GM19438 (cell line): ENCODE data around the gene NUB1.
"Not testable (repeated sequence)": the region's sequence is repeated elsewhere in the genome, so short reads cannot be mapped to it uniquely, and the experiment has no call there.

ENCODE experiments used
- ATAC-seq: cut with Tn5 transposase; IDR thresholded peaks from one replicate; pipeline ENCODE4 v1.9.1; 2021; ENCODE audit warnings: low read depth; ENCODE audit not compliant: unreplicated experiment

The NUB1 gene

GRCh38 chr7:151341357-151342101 lies at the start of gene NUB1:
Gene NUB1 (plus strand): TSS chr7:151341812. CDS start chr7:151345350, 3,538 bp downstream.
- peak; percentile 51 for ATAC-seq

- ATAC-seq: no peak
Observed at GRCh38 chr7:151292850-151293249, 48.8 kb upstream of the NUB1 start.

GRCh38 chr7:151296202-151296992 lies 45.2 kb upstream of the NUB1 start:
- ATAC-seq: no peak

GRCh38 chr7:151298765-151299164 lies 42.8 kb upstream of the NUB1 start:
- no peak for ATAC-seq

GRCh38 chr7:151299530-151299929 lies 42.1 kb upstream of the NUB1 start:
- ATAC-seq: no peak

GRCh38 chr7:151299940-151300645 lies 41.5 kb upstream of the NUB1 start:
- no peak for ATAC-seq

GRCh38 chr7:151301471-151302462 lies 39.8 kb upstream of the NUB1 start:
- ATAC-seq: no peak

- not testable (repeated sequence) for ATAC-seq
Observed at GRCh38 chr7:151304251-151304650, 37.4 kb upstream of the NUB1 start.

GRCh38 chr7:151304856-151305255 lies 36.8 kb upstream of the NUB1 start:
- ATAC-seq: no peak

- no peak for ATAC-seq
Observed at GRCh38 chr7:151306374-151306773, 35.2 kb upstream of the NUB1 start.

GRCh38 chr7:151306860-151307259 lies 34.8 kb upstream of the NUB1 start:
- no peak for ATAC-seq

- ATAC-seq: no peak
Observed at GRCh38 chr7:151307536-151307935, 34.1 kb upstream of the NUB1 start.

- no peak for ATAC-seq
Observed at GRCh38 chr7:151308256-151308655, 33.4 kb upstream of the NUB1 start.

- ATAC-seq: no peak
Observed at GRCh38 chr7:151308791-151309190, 32.8 kb upstream of the NUB1 start.

GRCh38 chr7:151309311-151309710 lies 32.3 kb upstream of the NUB1 start:
- ATAC-seq: no peak

- ATAC-seq: no peak
Observed at GRCh38 chr7:151310578-151310977, 31.0 kb upstream of the NUB1 start.

GRCh38 chr7:151311294-151311864 lies 30.2 kb upstream of the NUB1 start:
- no peak for ATAC-seq

- ATAC-seq: no peak
Observed at GRCh38 chr7:151312356-151312755, 29.3 kb upstream of the NUB1 start.
